OCI-LY1 (cell line): Measurements from ENCODE around the gene EEF2K.

Experiments used
- CTCF ChIP-seq: fragments of 200-600 bp; sonication (generic), shearing (Covaris generic); IDR thresholded peaks from 2 replicates; pipeline ENCODE4 v1.5.1; 2017; ENCODE audit warnings: mild to moderate bottlenecking, antibody characterized with exemption, low read length, moderate library complexity, mixed read lengths
- EZH2 ChIP-seq: fragments of 200-600 bp; sonication (generic), shearing (Covaris generic); IDR thresholded peaks from 2 replicates; pipeline ENCODE4 v1.8.0; 2017; ENCODE audit warnings: borderline replicate concordance, mixed run types, mild to moderate bottlenecking, antibody characterized with exemption, low read length, moderate library complexity, mixed read lengths

DNA sequence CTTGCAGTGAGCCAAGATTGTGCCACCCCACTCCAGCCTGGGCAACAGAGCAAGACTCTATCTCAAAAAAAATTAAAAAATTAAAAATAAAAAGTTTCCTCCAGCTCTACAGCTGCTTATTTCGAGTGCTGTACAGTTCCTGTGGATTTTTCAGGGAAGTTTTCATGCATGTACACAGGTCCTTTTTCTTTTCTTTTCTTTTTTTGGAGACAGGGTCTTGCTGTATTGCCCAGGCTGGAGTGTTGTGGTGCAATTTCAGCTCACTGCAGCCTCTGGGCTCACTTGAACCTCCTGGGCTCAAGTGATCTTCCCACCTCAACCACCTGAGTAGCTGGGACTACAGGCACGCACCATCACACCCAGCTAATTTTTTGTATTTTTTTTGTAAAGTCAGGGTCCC lies 15.9 kb downstream of the EEF2K start:
- TF ChIP-seq CTCF = no peak
- TF ChIP-seq EZH2 = no peak
